H1 (cell line): ENCODE results near the gene VGLL3. TPM values are rescaled to one million over a fixed set of nuclear protein-coding genes. Genes with fewer than 3 reads are reported as not detected.

Source experiments
- ATF2 ChIP-seq: IDR thresholded peaks from 2 replicates; pipeline ENCODE4 v1.6.1; 2012; ENCODE audit warnings: low read length, inconsistent platforms
- ATF3 ChIP-seq: IDR thresholded peaks from 2 replicates; pipeline ENCODE4 v1.6.1; 2011; ENCODE audit warnings: low read depth, mild to moderate bottlenecking, low read length; ENCODE audit not compliant: insufficient read depth
- CHD7 ChIP-seq: fragments of 300-600 bp; sonication (generic); IDR thresholded peaks from 2 replicates; pipeline ENCODE4 v1.7.1; 2012; ENCODE audit warnings: low read length, moderate library complexity, mild to moderate bottlenecking, inconsistent platforms; ENCODE audit not compliant: insufficient replicate concordance
- FOSL1 ChIP-seq: IDR thresholded peaks from 2 replicates; pipeline ENCODE4 v1.6.1; 2011; ENCODE audit warnings: mild to moderate bottlenecking, low read depth, low read length, moderate library complexity; ENCODE audit not compliant: insufficient read depth
- HDAC6 ChIP-seq: IDR thresholded peaks from one replicate; pipeline ENCODE4 v1.7.1; 2012; ENCODE audit warnings: low read depth, mild to moderate bottlenecking, inconsistent platforms, low read length, moderate library complexity
- KDM4A ChIP-seq: IDR thresholded peaks from one replicate; pipeline ENCODE4 v1.7.1; 2012; ENCODE audit warnings: low read depth, mild to moderate bottlenecking, moderate library complexity, low read length, inconsistent platforms; ENCODE audit not compliant: severe bottlenecking
- MAFK ChIP-seq: IDR thresholded peaks from 2 replicates; pipeline ENCODE4 v1.6.1; 2012; ENCODE audit warnings: low read depth, mild to moderate bottlenecking, improper control_type of control experiment, low read length
- PHF8 ChIP-seq: fragments of 200-600 bp; sonication (generic); conservative IDR thresholded peaks from 2 replicates; pipeline ENCODE4 v1.7.1; 2012; ENCODE audit warnings: low read depth, mild to moderate bottlenecking, inconsistent platforms, low read length, moderate library complexity
- SIRT6 ChIP-seq: IDR thresholded peaks from one replicate; pipeline ENCODE4 v1.7.1; 2012; ENCODE audit warnings: low read length, inconsistent platforms
- SIX5 ChIP-seq: IDR thresholded peaks from 2 replicates; pipeline ENCODE4 v1.6.1; 2011; ENCODE audit warnings: mild to moderate bottlenecking, low read depth, low read length
- polyA plus RNA-seq, 7 experiments: library from polyadenylated mRNA; depleted of rRNA in 3 of 7; stranded (reverse) in 5 of 7; unstranded in 2 of 7; fragments of >200 nt in 5 of 7; fragments of 200-250 nt in 2 of 7; gene quantifications; 1 replicate in 5 of 7; 2 replicates in 1 of 7; 4 replicates in 1 of 7; pipeline versions ENCODE4 v1.2.1 to v1.2.3, GENCODE V29; 2011 to 2013; ENCODE audit warnings: missing spikeins in 2 of 7, mixed read lengths in 2 of 7
- total RNA-seq: library from RNA; stranded (reverse); fragmentation: NEBNext Ultra II Directional; extraction: Animal tissue kit (Norgen Biotek cat#: 25700); gene quantifications from 2 replicates; pipeline ENCODE4 v1.2.1, GENCODE V29; 2021

VGLL3 gene
- total and polyA plus RNA-seq, 2 of the 8 experiments (the other 6 are each of a cell fraction or from before 2014, with no cell fraction given): 13.4 to 24.2 TPM

GRCh38 chr3:86987421-86987715 is 3.6 kb downstream of the VGLL3 start (continued):
- TF ChIP-seq CHD7 (no peak), ATF2 (no peak), MAFK (no peak), KDM4A (no peak), SIX5 (no peak), SIRT6 (no peak), PHF8 (no peak), FOSL1 (no peak), ATF3 (no peak), HDAC6 (no peak)
